HG03575 (cell line): ENCODE results near the gene BARX2.

Experiments used
- ATAC-seq: cut with Tn5 transposase; IDR thresholded peaks from one replicate; pipeline ENCODE4 v1.9.1; 2021; ENCODE audit not compliant: unreplicated experiment, insufficient number of reproducible peaks, low FRiP score; ENCODE audit errors: extremely low read depth

The BARX2 gene

GRCh38 chr11:129372609-129373488 is 2.8 kb upstream of the BARX2 start:
- no peak for ATAC-seq

- no peak for ATAC-seq
Measured at GRCh38 chr11:129373489-129373953, 2.1 kb upstream of the BARX2 start.

GRCh38 chr11:129374081-129374992 is 1.3 kb upstream of the BARX2 start:
- no peak for ATAC-seq

DNA sequence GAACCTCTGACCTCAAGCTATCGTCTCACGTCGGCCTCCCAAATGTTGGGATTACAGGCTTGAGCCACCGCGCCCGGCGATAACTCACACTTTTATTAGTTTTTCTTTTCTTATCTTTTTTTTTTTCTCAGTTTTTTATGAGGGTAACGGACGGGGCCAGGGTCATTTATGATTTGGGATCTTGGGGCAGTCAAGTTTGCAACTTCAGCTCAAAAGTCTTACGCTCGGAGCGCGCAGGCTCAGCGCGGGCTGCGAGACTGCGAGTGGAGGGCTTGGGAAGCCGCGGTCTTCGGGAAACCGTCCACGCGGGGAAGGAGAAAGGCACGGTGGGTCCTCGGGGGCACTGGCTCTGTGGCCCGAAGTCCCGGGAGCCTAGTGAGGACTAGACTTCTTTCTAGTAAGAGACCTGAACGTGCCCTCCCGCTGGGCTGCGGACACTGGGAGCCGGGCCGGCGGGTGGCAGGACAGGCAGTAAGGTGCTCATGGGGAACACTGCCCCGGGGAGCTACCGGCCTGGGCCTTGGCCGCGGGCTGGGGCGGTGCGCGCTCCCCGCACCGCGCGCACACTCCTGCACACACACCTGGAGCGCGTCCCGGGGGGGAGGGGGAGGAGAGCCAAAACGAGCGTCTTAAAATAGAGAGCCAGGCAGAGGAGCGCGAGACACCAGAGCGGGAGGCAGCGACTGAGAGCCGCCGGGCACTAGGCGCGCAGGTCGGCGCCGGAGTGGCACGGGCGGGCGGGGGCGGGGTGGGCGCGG is 476 bp upstream of the BARX2 start:
- no peak for ATAC-seq

DNA sequence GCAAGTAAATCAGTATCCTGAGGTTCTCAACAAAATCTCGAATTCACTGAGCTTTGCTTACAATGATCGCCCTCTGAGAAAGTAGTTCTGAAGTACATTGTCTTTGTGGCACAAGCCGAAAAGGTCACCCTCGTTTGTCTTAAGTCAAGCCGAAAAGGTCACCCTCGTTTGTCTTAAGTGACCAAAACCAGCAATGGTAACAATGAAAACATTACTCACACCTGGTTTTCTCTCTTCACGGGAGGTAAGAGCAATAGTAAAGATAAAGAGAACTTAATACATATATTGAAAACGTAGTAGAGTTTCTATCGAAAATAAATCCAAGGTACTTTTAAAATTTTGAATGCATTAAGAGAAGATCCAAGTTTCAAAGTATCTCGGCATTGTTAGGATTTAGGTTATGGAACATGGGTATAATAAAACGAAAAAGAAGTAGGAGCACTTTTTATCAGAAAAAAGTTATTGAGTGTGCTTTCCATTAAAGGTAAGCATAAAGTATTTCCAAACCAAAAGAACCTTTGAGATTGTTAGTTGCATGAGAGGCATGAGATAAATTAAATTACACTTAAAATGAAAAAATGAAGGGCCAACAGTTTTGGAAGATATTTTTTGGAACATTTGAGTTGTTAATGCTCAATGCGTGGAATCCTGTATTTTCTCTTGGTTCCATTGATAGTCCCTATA is 1.2 kb downstream of the BARX2 start:
- no peak for ATAC-seq

DNA sequence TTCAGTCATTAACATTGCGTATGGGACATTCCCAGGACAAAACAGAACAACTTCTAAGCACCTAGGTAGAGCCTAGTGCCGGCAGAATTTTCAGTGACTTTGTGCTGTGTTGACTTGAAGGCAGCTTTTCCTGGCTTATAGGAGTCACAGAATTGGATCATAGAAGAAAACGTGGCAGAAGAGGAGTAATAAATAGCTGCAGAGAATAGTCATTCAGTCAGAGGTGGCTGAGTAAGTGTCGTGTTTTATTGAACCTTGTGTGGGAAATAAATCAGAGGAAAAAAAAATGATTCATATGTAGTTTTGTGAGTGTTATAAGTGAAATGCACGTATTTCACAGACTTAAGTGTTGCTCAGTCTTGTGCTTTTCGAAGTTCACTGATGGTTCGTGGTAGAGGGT is 2.1 kb downstream of the BARX2 start:
- no peak for ATAC-seq

- ATAC-seq: no peak
Measured at GRCh38 chr11:129380413-129380812, 4.8 kb downstream of the BARX2 start.

DNA sequence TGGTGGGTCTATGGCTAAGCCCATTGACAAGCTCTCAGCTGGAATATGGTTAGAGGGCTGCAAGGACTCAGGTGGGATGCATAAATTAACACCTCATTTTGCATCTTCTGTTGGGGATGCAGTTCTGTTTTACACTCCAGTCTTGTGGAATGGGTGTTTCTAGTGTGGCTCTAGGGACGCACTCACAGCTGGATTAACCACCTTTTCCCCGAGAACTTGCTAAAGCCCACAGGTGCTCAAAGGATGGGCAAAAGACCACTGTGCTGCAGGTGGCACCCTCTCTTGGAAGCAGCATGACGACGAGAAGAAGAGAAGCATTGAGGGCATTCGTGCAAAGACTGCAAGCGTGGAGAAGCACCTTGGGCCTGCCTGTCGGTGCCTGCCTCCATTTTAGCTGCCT is 6.9 kb downstream of the BARX2 start:
- ATAC-seq: no peak

DNA sequence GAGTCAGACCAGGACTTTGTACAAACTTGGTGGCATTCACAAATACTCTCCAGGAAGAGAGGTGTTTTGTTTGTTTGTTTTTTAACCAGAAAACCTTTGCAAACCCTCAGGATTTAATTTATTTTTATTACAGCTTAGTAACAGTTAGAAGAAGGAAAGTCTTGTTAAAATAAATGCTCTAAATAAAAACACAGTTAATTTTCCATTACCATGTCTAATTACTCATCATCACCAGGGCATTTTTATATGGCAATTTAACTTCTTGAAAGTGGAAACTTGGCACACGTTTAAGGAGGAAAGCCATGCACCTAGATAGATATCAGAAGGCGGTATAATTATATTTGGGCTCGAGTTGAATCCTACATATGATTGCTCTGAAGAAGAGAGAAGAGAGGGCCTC is 7.4 kb downstream of the BARX2 start:
- no peak for ATAC-seq

DNA sequence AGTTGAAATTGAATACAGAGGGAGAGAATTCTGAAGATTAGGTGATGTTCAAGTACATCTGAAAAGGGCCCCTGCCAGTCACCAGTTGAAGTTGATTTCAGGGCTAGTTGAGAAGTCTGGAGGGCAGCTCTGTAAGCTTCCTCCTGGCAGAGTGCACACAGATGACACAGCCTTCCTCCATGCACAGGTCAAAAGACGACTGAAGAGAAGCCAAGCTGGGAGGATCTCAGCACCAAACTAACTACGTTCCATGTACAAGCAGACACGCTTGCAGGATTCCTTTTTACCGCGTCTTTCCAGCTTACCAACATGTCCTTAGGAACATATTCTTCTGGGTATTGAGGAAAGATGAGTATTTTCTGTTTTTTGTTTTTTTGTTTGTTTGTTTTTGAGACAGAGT is 7.9 kb downstream of the BARX2 start:
- ATAC-seq: no peak

GRCh38 chr11:129384415-129384814 is 8.8 kb downstream of the BARX2 start:
- ATAC-seq: no peak

- ATAC-seq: no peak
Measured at GRCh38 chr11:129385801-129386200, 10.2 kb downstream of the BARX2 start.

DNA sequence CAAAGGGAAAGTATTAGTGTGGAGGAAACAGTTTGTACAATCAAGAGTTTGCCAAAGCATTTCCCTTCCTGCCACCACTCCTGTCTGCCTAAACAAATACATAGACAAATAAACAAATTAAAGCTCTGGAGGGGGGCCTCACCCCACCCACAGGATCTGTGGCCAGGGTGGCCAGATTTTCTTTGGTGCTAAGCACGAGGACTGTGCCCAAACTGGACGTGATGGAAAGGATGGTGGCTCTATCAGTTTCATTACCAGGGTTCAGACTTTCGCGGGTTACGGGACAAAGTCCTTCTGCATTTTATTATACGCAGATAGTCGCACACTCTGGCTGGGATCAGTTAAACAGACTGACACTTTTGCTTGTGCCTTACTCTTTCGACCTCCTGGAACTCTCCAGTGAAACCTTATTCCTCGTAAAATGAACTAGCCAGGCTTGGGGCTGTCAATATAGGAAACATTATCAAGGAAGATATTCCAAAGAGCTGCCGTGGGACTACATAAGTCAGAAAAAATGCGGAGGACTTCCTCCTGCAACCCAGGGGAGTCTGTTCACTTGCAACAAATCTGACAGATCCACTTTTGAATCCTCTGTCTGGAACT is 11.2 kb downstream of the BARX2 start:
- no peak for ATAC-seq

DNA sequence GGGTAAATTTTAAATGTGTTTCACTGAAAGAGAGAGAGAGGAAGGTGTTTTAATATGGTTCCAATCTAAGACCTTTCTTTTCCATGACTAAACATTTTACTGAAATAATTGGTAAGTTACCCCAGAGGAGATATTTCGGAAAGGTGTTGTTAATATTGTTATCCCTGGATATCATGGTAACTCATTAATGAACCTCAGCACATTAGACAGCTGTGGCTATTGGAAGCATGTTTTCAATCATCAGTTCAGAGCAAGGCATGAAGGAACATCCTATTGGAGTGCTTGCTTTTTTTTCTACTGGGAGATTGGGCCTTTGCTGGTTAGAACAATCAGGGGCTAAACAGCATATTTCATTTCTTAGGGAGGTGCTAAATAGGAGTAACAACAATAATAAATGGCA is 11.8 kb downstream of the BARX2 start:
- no peak for ATAC-seq

DNA sequence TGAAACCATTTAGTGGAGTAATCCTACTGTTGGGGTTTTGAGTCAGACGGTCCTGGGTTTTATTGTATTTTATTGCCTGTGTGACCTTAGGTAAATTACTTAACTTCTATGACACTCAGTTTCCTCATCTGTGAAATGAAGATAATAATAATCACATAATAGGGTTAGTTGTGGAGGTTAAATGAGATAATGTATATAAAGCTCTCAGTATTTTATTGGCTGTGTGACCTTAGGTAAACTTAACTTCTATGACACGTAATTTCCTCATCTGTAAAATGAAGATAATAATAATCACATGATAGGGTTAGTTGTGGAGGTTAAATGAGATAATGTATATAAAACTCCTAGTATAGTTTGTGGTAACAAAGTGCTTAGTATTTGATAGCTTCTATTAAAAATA is 13.2 kb downstream of the BARX2 start:
- ATAC-seq: no peak

GRCh38 chr11:129390303-129390821 is 14.7 kb downstream of the BARX2 start:
- no peak for ATAC-seq

- no peak for ATAC-seq
Measured at GRCh38 chr11:129391360-129391759, 15.7 kb downstream of the BARX2 start.

- no peak for ATAC-seq
Measured at GRCh38 chr11:129391821-129392220, 16.2 kb downstream of the BARX2 start.
